Left lung (tissue), 10 donors: ENCODE data around the gene PKN1. TPM values are rescaled to one million over a fixed set of nuclear protein-coding genes. Genes with fewer than 3 reads are reported as not detected.

Source experiments
- ATAC-seq: fragments of 200-7000 bp; cut with Tn5 transposase; one replicate; pipeline ENCODE4 v1.9.1; 2020; ENCODE audit warnings: moderate library complexity
- DNase-seq, 4 donors: peaks; one replicate each; pipeline ENCODE4 v3.0.0-alpha.2; 2013 to 2020
- H3K27ac ChIP-seq, 2 donors: fragments of 200-600 bp; sonication (generic) in 1 of 2; one replicate each; pipeline versions ENCODE4 v1.5.0 to v1.8.0; 2020 to 2021
- H3K27me3 ChIP-seq, 2 donors: fragments of 200-600 bp; sonication (generic) in 1 of 2; one replicate each; pipeline versions ENCODE4 v1.5.0 to v1.8.0; 2020 to 2021
- H3K36me3 ChIP-seq, 2 donors: fragments of 200-600 bp; sonication (generic) in 1 of 2; one replicate each; pipeline versions ENCODE4 v1.5.0 to v1.8.0; 2020 to 2021
- H3K4me1 ChIP-seq, 2 donors: fragments of 200-600 bp; one replicate each; pipeline ENCODE4 v1.8.0; 2021
- H3K4me3 ChIP-seq, 2 donors: fragments of 200-600 bp; sonication (generic) in 1 of 2; one replicate each; pipeline versions ENCODE4 v1.5.0 to v1.8.0; 2020 to 2021; ENCODE audit warnings: mild to moderate bottlenecking in 1 of 2
- H3K9me3 ChIP-seq, 2 donors: fragments of 200-600 bp; sonication (generic) in 1 of 2; one replicate each; pipeline versions ENCODE4 v1.5.0 to v1.8.0; 2020 to 2021
- CTCF ChIP-seq, 2 donors: fragments of 200-600 bp; sonication (generic) in 1 of 2; IDR thresholded peaks; one replicate each; pipeline versions ENCODE4 v1.5.0 to v1.8.0; 2021; ENCODE audit warnings: antibody characterized with exemption in 2 of 2
- intact Hi-C, 2 donors: fragments of 100-400 bp; cut with DNase I; formaldehyde crosslinking; loops; one replicate each; pipeline versions ENCODE4 v1.11.2 to v1.14.2; 2022
- polyA plus RNA-seq, 6 donors: library from polyadenylated mRNA; unstranded; fragments of 120-200 nt; gene quantifications; one replicate each; pipeline ENCODE4 v1.2.1, GENCODE V29; 2013; ENCODE audit not compliant: insufficient read length in 6 of 6
- total RNA-seq, 2 donors: library from RNA; stranded (reverse); fragmentation: NEBNext Ultra II Directional; extraction: Animal tissue kit (Norgen Biotek cat#: 25700); gene quantifications; one replicate each; pipeline ENCODE4 v1.2.1, GENCODE V29; 2021
- donor health status: DM: no; HTN: yes; CAD: no.
- donor health status: DM: no; HTN: no; CAD: no.

PKN1 gene
- total and polyA plus RNA-seq, 8 donors = 91.9 to 190 (median 101) TPM

- TF ChIP-seq CTCF (IDR thresholded peaks at IDR 0.05) = no peak
These were observed 13.8 kb upstream of the PKN1 start, which contains the start of gene DDX39A for GRCh38 chr19:14419106-14419813. DDX39A (minus strand) TSS chr19:14419341; CDS start chr19:14413220, 6,121 bp downstream.

GRCh38 chr19:14425696-14426138 lies 7.4 kb upstream of the PKN1 start:
- TF ChIP-seq CTCF (IDR thresholded peaks at IDR 0.05) = no peak
- ATAC-seq (no peak), DNase-seq (no peak)
- H3K27me3 ChIP-seq = no peaks in the 10 kb centered on the region
- intact Hi-C loops = no loop called here
- H3K4me1 ChIP-seq = peaks cover 0 to 7% of the 10 kb centered on the region in 2 donors
- no peak overlapping the region for H3K27ac ChIP-seq
- no peaks in the 10 kb centered on the region for H3K36me3 ChIP-seq
- H3K9me3 ChIP-seq = no peaks in the 10 kb centered on the region
- no peak overlapping the region for H3K4me3 ChIP-seq

More at GRCh38 chr19:14419106-14419813, 13.8 kb upstream of the PKN1 start, which contains the start of gene DDX39A:
- Histone ChIP-seq H3K4me3 (peak within 1 kb of the TSS; percentile 87 to 98), H3K4me1 (peaks cover 13 to 48% of the 10 kb centered on the region in 2 donors), H3K27ac (peak within 1 kb of the TSS; percentile 91 to 94), H3K27me3 (no peaks in the 10 kb centered on the region), H3K9me3 (no peaks in the 10 kb centered on the region), H3K36me3 (peaks cover 0 to 14% of the 10 kb centered on the region in 2 donors)
- ATAC-seq = peak; percentile 97
- DNase-seq = peak; percentile 97 to 99 (median 98)
- intact Hi-C loops = no loop called here

GRCh38 chr19:14427461-14427860 lies 5.6 kb upstream of the PKN1 start:
- Histone ChIP-seq H3K27ac (no peak overlapping the region), H3K4me1 (peaks cover 0 to 12% of the 10 kb centered on the region in 2 donors), H3K9me3 (no peaks in the 10 kb centered on the region), H3K36me3 (no peaks in the 10 kb centered on the region), H3K4me3 (no peak overlapping the region), H3K27me3 (no peaks in the 10 kb centered on the region)
- DNase-seq (no peak), ATAC-seq (no peak)
- TF ChIP-seq CTCF (IDR thresholded peaks at IDR 0.05) = no peak
- intact Hi-C loops = no loop called here

- intact Hi-C loops = no loop called here
- no peak overlapping the region for H3K27ac ChIP-seq
- no peak for TF ChIP-seq CTCF (IDR thresholded peaks at IDR 0.05)
- ATAC-seq (no peak), DNase-seq (no peak)
- peaks cover 0 to 21% of the 10 kb centered on the region in 2 donors for H3K4me1 ChIP-seq
- H3K36me3 ChIP-seq = no peaks in the 10 kb centered on the region
- H3K9me3 ChIP-seq = no peaks in the 10 kb centered on the region
- no peaks in the 10 kb centered on the region for H3K27me3 ChIP-seq
- H3K4me3 ChIP-seq = no peak overlapping the region
These were observed 4.2 kb upstream of the PKN1 start for GRCh38 chr19:14428882-14429416.

GRCh38 chr19:14430712-14431111 lies 2.4 kb upstream of the PKN1 start:
- H3K9me3 ChIP-seq = no peaks in the 10 kb centered on the region
- H3K27me3 ChIP-seq = no peaks in the 10 kb centered on the region
- ATAC-seq = no peak
- no peak overlapping the region for H3K4me3 ChIP-seq
- DNase-seq = no peak
- no peak for TF ChIP-seq CTCF (IDR thresholded peaks at IDR 0.05)
- intact Hi-C loops = no loop called here
- peaks cover 9 to 38% of the 10 kb centered on the region in 2 donors for H3K4me1 ChIP-seq
- H3K36me3 ChIP-seq = peaks cover 0 to 1% of the 10 kb centered on the region in 2 donors
- no peak overlapping the region for H3K27ac ChIP-seq
